Neural progenitor cell (in vitro differentiated cells): Measurements from ENCODE around the gene NAPA.

ENCODE experiments used
- EZH2 ChIP-seq: fragments of 200-600 bp; sonication (generic); IDR thresholded peaks from 2 replicates; pipeline ENCODE4 v1.6.1; 2017; ENCODE audit warnings: antibody characterized with exemption, mild to moderate bottlenecking, moderate library complexity
- EZH2phosphoT487 ChIP-seq: fragments of 200-600 bp; sonication (generic); IDR thresholded peaks from 2 replicates; pipeline ENCODE4 v1.6.1; 2017; ENCODE audit warnings: antibody characterized with exemption
- TF ChIP-seq, protein P1 (sequence below): fragments of 200-600 bp; sonication (generic); IDR thresholded peaks from 2 replicates; pipeline ENCODE4 v1.5.1; 2017; ENCODE audit warnings: antibody characterized with exemption, mild to moderate bottlenecking

GRCh38 chr19:47510516-47511127 lies 4.2 kb downstream of the NAPA start:
- TF ChIP-seq, protein P1, sequence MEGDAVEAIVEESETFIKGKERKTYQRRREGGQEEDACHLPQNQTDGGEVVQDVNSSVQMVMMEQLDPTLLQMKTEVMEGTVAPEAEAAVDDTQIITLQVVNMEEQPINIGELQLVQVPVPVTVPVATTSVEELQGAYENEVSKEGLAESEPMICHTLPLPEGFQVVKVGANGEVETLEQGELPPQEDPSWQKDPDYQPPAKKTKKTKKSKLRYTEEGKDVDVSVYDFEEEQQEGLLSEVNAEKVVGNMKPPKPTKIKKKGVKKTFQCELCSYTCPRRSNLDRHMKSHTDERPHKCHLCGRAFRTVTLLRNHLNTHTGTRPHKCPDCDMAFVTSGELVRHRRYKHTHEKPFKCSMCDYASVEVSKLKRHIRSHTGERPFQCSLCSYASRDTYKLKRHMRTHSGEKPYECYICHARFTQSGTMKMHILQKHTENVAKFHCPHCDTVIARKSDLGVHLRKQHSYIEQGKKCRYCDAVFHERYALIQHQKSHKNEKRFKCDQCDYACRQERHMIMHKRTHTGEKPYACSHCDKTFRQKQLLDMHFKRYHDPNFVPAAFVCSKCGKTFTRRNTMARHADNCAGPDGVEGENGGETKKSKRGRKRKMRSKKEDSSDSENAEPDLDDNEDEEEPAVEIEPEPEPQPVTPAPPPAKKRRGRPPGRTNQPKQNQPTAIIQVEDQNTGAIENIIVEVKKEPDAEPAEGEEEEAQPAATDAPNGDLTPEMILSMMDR: no peak
- TF ChIP-seq EZH2 (no peak), EZH2phosphoT487 (no peak)
